Neural cell (in vitro differentiated cells): ENCODE results near the gene RASL10A.

Source experiments
- EP300 ChIP-seq: fragments of 450-650 bp; conservative IDR thresholded peaks from 2 replicates; pipeline ENCODE4 v1.6.1; 2014; ENCODE audit warnings: antibody characterized with exemption, mild to moderate bottlenecking, moderate library complexity; ENCODE audit not compliant: poor library complexity, severe bottlenecking
- EZH2 ChIP-seq: fragments of 200-600, 300-800 bp; shearing (Covaris generic), sonication (generic); IDR thresholded peaks from 2 replicates; pipeline ENCODE4 v1.6.1; 2014; ENCODE audit warnings: antibody characterized with exemption, low read length, borderline replicate concordance, mild to moderate bottlenecking; ENCODE audit not compliant: insufficient read depth, poor library complexity, severe bottlenecking
- TF ChIP-seq, protein P1 (sequence below): fragments of 450-650 bp; IDR thresholded peaks from 2 replicates; pipeline ENCODE4 v1.5.1; 2014; ENCODE audit warnings: antibody characterized with exemption, mild to moderate bottlenecking, moderate library complexity; ENCODE audit not compliant: poor library complexity, severe bottlenecking
- TF ChIP-seq, protein P2 (sequence below): IDR thresholded peaks from 2 replicates; pipeline ENCODE4 v1.6.1; 2012; ENCODE audit warnings: borderline replicate concordance

DNA sequence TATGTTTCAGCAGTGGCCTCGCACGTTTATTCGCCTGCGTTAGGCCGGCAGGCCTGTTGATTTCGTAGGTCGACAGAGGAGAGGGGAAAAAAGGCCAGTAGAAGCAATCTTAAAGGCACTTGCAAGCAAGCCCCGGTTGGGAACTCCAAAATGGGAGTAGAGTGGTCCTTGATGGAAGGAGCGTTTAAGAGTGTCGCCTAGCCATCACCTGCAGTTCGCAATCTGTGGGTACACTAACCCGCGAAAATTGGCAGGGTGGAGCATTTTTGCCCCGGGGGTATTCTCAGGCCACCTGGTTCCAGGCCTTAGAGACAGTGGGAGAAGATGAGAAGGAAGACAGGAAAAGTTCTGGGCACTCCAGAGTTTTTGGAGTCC, 46.3 kb downstream of the RASL10A start:
- TF ChIP-seq, protein P1, sequence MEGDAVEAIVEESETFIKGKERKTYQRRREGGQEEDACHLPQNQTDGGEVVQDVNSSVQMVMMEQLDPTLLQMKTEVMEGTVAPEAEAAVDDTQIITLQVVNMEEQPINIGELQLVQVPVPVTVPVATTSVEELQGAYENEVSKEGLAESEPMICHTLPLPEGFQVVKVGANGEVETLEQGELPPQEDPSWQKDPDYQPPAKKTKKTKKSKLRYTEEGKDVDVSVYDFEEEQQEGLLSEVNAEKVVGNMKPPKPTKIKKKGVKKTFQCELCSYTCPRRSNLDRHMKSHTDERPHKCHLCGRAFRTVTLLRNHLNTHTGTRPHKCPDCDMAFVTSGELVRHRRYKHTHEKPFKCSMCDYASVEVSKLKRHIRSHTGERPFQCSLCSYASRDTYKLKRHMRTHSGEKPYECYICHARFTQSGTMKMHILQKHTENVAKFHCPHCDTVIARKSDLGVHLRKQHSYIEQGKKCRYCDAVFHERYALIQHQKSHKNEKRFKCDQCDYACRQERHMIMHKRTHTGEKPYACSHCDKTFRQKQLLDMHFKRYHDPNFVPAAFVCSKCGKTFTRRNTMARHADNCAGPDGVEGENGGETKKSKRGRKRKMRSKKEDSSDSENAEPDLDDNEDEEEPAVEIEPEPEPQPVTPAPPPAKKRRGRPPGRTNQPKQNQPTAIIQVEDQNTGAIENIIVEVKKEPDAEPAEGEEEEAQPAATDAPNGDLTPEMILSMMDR, result no peak
- TF ChIP-seq EZH2, result no peak
- TF ChIP-seq, protein P2, sequence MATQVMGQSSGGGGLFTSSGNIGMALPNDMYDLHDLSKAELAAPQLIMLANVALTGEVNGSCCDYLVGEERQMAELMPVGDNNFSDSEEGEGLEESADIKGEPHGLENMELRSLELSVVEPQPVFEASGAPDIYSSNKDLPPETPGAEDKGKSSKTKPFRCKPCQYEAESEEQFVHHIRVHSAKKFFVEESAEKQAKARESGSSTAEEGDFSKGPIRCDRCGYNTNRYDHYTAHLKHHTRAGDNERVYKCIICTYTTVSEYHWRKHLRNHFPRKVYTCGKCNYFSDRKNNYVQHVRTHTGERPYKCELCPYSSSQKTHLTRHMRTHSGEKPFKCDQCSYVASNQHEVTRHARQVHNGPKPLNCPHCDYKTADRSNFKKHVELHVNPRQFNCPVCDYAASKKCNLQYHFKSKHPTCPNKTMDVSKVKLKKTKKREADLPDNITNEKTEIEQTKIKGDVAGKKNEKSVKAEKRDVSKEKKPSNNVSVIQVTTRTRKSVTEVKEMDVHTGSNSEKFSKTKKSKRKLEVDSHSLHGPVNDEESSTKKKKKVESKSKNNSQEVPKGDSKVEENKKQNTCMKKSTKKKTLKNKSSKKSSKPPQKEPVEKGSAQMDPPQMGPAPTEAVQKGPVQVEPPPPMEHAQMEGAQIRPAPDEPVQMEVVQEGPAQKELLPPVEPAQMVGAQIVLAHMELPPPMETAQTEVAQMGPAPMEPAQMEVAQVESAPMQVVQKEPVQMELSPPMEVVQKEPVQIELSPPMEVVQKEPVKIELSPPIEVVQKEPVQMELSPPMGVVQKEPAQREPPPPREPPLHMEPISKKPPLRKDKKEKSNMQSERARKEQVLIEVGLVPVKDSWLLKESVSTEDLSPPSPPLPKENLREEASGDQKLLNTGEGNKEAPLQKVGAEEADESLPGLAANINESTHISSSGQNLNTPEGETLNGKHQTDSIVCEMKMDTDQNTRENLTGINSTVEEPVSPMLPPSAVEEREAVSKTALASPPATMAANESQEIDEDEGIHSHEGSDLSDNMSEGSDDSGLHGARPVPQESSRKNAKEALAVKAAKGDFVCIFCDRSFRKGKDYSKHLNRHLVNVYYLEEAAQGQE, result no peak
- TF ChIP-seq EP300, result no peak
